ENCODE results near the gene RPN2.

RPN2 gene

GRCh38 chr20:37228082-37228481, 49.0 kb downstream of the RPN2 start:
- Histone ChIP-seq H3K4me1 (ENCODE audit: control insufficient read depth in 5 of 5, insufficient read depth in 5 of 5, low read length in 5 of 5) (peaks cover 3 to 23% (median 16%) of the 10 kb centered on the region in 5 donors), H3K9me3 (ENCODE audit: control insufficient read depth in 5 of 5, low read length in 5 of 5) (no peaks in the 10 kb centered on the region), H3K9ac (ENCODE audit: low read length in 5 of 5) (no peak overlapping the region), H3K27me3 (ENCODE audit: control insufficient read depth in 5 of 5, insufficient read depth in 4 of 5, low read length in 5 of 5) (no peaks in the 10 kb centered on the region), H3K27ac (ENCODE audit: low read depth, low read length) (no peak overlapping the region), H3K36me3 (ENCODE audit: control insufficient read depth in 5 of 5, insufficient read depth in 5 of 5, low read length in 5 of 5) (peaks cover 29 to 99% (median 94%) of the 10 kb centered on the region in 5 donors), H3K4me3 (ENCODE audit: low read depth in 1 of 5, low read length in 5 of 5) (no peak overlapping the region)

- Histone ChIP-seq H3K4me3 (ENCODE audit: low read depth in 1 of 5, low read length in 5 of 5) (no peak overlapping the region), H3K27ac (ENCODE audit: low read depth, low read length) (no peak overlapping the region), H3K36me3 (ENCODE audit: control insufficient read depth in 5 of 5, insufficient read depth in 5 of 5, low read length in 5 of 5) (peaks cover 30 to 100% (median 94%) of the 10 kb centered on the region in 5 donors)
Observed at GRCh38 chr20:37228656-37229055, 49.5 kb downstream of the RPN2 start.

GRCh38 chr20:37229357-37229756, 50.2 kb downstream of the RPN2 start:
- no peak overlapping the region for H3K4me3 ChIP-seq (ENCODE audit: low read depth in 1 of 5, low read length in 5 of 5)
- H3K27me3 ChIP-seq (ENCODE audit: control insufficient read depth in 5 of 5, insufficient read depth in 4 of 5, low read length in 5 of 5) = no peaks in the 10 kb centered on the region
- no peak overlapping the region for H3K27ac ChIP-seq (ENCODE audit: low read depth, low read length)
- H3K9ac ChIP-seq (ENCODE audit: low read length in 5 of 5) = no peak overlapping the region
- H3K4me1 ChIP-seq (ENCODE audit: control insufficient read depth in 5 of 5, insufficient read depth in 5 of 5, low read length in 5 of 5) = peaks cover 3 to 23% (median 16%) of the 10 kb centered on the region in 5 donors
- no peaks in the 10 kb centered on the region for H3K9me3 ChIP-seq (ENCODE audit: control insufficient read depth in 5 of 5, low read length in 5 of 5)
- H3K36me3 ChIP-seq (ENCODE audit: control insufficient read depth in 5 of 5, insufficient read depth in 5 of 5, low read length in 5 of 5) = peaks cover 33 to 100% (median 94%) of the 10 kb centered on the region in 5 donors

More at GRCh38 chr20:37228656-37229055, 49.5 kb downstream of the RPN2 start:
- H3K9ac ChIP-seq (ENCODE audit: low read length in 5 of 5) = no peak overlapping the region
- peaks cover 3 to 23% (median 16%) of the 10 kb centered on the region in 5 donors for H3K4me1 ChIP-seq (ENCODE audit: control insufficient read depth in 5 of 5, insufficient read depth in 5 of 5, low read length in 5 of 5)
- H3K27me3 ChIP-seq (ENCODE audit: control insufficient read depth in 5 of 5, insufficient read depth in 4 of 5, low read length in 5 of 5) = no peaks in the 10 kb centered on the region
- H3K9me3 ChIP-seq (ENCODE audit: control insufficient read depth in 5 of 5, low read length in 5 of 5) = no peaks in the 10 kb centered on the region

GRCh38 chr20:37230200-37230599, 51.1 kb downstream of the RPN2 start:
- Histone ChIP-seq H3K9ac (ENCODE audit: low read length in 5 of 5) (no peak overlapping the region), H3K36me3 (ENCODE audit: control insufficient read depth in 5 of 5, insufficient read depth in 5 of 5, low read length in 5 of 5) (peaks cover 30 to 100% (median 94%) of the 10 kb centered on the region in 5 donors), H3K27ac (ENCODE audit: low read depth, low read length) (no peak overlapping the region), H3K27me3 (ENCODE audit: control insufficient read depth in 5 of 5, insufficient read depth in 4 of 5, low read length in 5 of 5) (no peaks in the 10 kb centered on the region), H3K9me3 (ENCODE audit: control insufficient read depth in 5 of 5, low read length in 5 of 5) (no peaks in the 10 kb centered on the region), H3K4me3 (ENCODE audit: low read depth in 1 of 5, low read length in 5 of 5) (no peak overlapping the region), H3K4me1 (ENCODE audit: control insufficient read depth in 5 of 5, insufficient read depth in 5 of 5, low read length in 5 of 5) (peaks cover 3 to 18% (median 15%) of the 10 kb centered on the region in 5 donors)

DNA sequence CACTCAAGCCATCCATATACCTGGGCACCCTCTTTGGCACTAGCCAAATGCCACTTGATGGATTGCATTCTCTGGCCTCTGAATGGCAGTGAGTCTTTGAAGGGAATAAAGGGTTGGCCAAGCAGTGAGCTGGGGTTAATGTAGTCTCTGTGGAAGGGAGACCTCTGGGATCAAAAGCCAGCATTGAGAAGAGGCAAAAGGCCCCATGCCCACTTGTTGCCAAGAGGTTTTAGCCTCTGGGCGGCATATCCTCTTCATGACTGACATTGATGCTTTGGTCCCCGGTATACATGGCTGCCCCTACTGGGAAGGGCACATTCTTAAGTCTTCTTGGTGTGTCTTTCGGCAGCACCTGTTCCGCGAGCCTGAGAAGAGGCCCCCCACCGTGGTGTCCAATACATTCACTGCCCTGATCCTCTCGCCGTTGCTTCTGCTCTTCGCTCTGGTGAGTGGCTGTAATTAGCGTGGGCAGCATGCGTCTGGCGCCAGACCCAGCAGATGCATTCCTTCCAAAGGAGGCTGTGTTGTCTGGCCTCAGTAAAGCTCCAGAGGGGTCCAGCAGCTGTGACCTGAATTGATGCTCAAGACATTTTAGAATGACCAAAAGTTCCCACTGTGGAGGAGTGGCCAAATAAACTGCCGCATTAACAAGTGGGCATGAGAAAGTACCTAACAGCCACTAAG, 53.0 kb downstream of the RPN2 start:
- Histone ChIP-seq H3K27me3 (ENCODE audit: control insufficient read depth in 5 of 5, insufficient read depth in 4 of 5, low read length in 5 of 5) (no peaks in the 10 kb centered on the region), H3K9me3 (ENCODE audit: control insufficient read depth in 5 of 5, low read length in 5 of 5) (no peaks in the 10 kb centered on the region), H3K4me3 (ENCODE audit: low read depth in 1 of 5, low read length in 5 of 5) (no peak overlapping the region), H3K4me1 (ENCODE audit: control insufficient read depth in 5 of 5, insufficient read depth in 5 of 5, low read length in 5 of 5) (peaks cover 0 to 12% (median 8%) of the 10 kb centered on the region in 5 donors), H3K27ac (ENCODE audit: low read depth, low read length) (no peak overlapping the region), H3K9ac (ENCODE audit: low read length in 5 of 5) (no peak overlapping the region), H3K36me3 (ENCODE audit: control insufficient read depth in 5 of 5, insufficient read depth in 5 of 5, low read length in 5 of 5) (peaks cover 29 to 99% (median 93%) of the 10 kb centered on the region in 5 donors)

- no peak overlapping the region for H3K27ac ChIP-seq (ENCODE audit: low read depth, low read length)
- H3K9me3 ChIP-seq (ENCODE audit: control insufficient read depth in 5 of 5, low read length in 5 of 5) = no peaks in the 10 kb centered on the region
- peaks cover 32 to 99% (median 92%) of the 10 kb centered on the region in 5 donors for H3K36me3 ChIP-seq (ENCODE audit: control insufficient read depth in 5 of 5, insufficient read depth in 5 of 5, low read length in 5 of 5)
Observed at GRCh38 chr20:37233548-37234253, 54.6 kb downstream of the RPN2 start.

GRCh38 chr20:37234254-37234581, 55.1 kb downstream of the RPN2 start:
- no peaks in the 10 kb centered on the region for H3K4me1 ChIP-seq (ENCODE audit: control insufficient read depth in 5 of 5, insufficient read depth in 5 of 5, low read length in 5 of 5)
- no peak overlapping the region for H3K9ac ChIP-seq (ENCODE audit: low read length in 5 of 5)
- H3K27me3 ChIP-seq (ENCODE audit: control insufficient read depth in 5 of 5, insufficient read depth in 4 of 5, low read length in 5 of 5) = no peaks in the 10 kb centered on the region
- H3K27ac ChIP-seq (ENCODE audit: low read depth, low read length) = no peak overlapping the region
- H3K9me3 ChIP-seq (ENCODE audit: control insufficient read depth in 5 of 5, low read length in 5 of 5) = no peaks in the 10 kb centered on the region
- no peak overlapping the region for H3K4me3 ChIP-seq (ENCODE audit: low read depth in 1 of 5, low read length in 5 of 5)
- H3K36me3 ChIP-seq (ENCODE audit: control insufficient read depth in 5 of 5, insufficient read depth in 5 of 5, low read length in 5 of 5) = peaks cover 35 to 99% (median 92%) of the 10 kb centered on the region in 5 donors

More at GRCh38 chr20:37233548-37234253, 54.6 kb downstream of the RPN2 start:
- H3K4me1 ChIP-seq (ENCODE audit: control insufficient read depth in 5 of 5, insufficient read depth in 5 of 5, low read length in 5 of 5) = no peaks in the 10 kb centered on the region
- no peaks in the 10 kb centered on the region for H3K27me3 ChIP-seq (ENCODE audit: control insufficient read depth in 5 of 5, insufficient read depth in 4 of 5, low read length in 5 of 5)
- no peak overlapping the region for H3K9ac ChIP-seq (ENCODE audit: low read length in 5 of 5)
- H3K4me3 ChIP-seq (ENCODE audit: low read depth in 1 of 5, low read length in 5 of 5) = no peak overlapping the region

GRCh38 chr20:37235065-37235464, 55.9 kb downstream of the RPN2 start:
- no peak overlapping the region for H3K4me3 ChIP-seq (ENCODE audit: low read depth in 1 of 5, low read length in 5 of 5)
- H3K27ac ChIP-seq (ENCODE audit: low read depth, low read length) = no peak overlapping the region
- H3K4me1 ChIP-seq (ENCODE audit: control insufficient read depth in 5 of 5, insufficient read depth in 5 of 5, low read length in 5 of 5) = no peaks in the 10 kb centered on the region
- peaks cover 31 to 99% (median 91%) of the 10 kb centered on the region in 5 donors for H3K36me3 ChIP-seq (ENCODE audit: control insufficient read depth in 5 of 5, insufficient read depth in 5 of 5, low read length in 5 of 5)
- H3K9me3 ChIP-seq (ENCODE audit: control insufficient read depth in 5 of 5, low read length in 5 of 5) = no peaks in the 10 kb centered on the region
- no peaks in the 10 kb centered on the region for H3K27me3 ChIP-seq (ENCODE audit: control insufficient read depth in 5 of 5, insufficient read depth in 4 of 5, low read length in 5 of 5)
- no peak overlapping the region for H3K9ac ChIP-seq (ENCODE audit: low read length in 5 of 5)

DNA sequence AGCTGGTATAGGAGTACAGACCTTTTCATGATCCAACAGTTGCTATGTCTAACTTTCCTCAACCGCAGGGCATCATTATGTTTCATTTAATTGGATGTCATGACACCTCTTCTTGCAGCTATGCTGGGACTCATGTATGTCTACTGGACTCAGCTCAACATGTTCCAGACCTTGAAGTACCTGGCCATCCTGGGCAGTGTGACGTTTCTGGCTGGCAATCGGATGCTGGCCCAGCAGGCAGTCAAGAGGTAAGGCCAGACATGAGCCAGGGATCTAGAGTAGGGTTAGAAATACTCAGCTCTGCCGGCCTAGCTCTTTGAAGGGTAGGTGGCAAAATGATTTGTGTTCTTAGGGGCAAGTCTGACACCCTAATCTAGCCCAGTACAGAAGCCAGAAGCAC, 57.3 kb downstream of the RPN2 start:
- Histone ChIP-seq H3K27me3 (ENCODE audit: control insufficient read depth in 5 of 5, insufficient read depth in 4 of 5, low read length in 5 of 5) (no peaks in the 10 kb centered on the region), H3K9me3 (ENCODE audit: control insufficient read depth in 5 of 5, low read length in 5 of 5) (no peaks in the 10 kb centered on the region), H3K4me3 (ENCODE audit: low read depth in 1 of 5, low read length in 5 of 5) (no peak overlapping the region), H3K4me1 (ENCODE audit: control insufficient read depth in 5 of 5, insufficient read depth in 5 of 5, low read length in 5 of 5) (no peaks in the 10 kb centered on the region), H3K27ac (ENCODE audit: low read depth, low read length) (no peak overlapping the region), H3K36me3 (ENCODE audit: control insufficient read depth in 5 of 5, insufficient read depth in 5 of 5, low read length in 5 of 5) (peaks cover 30 to 99% (median 91%) of the 10 kb centered on the region in 5 donors), H3K9ac (ENCODE audit: low read length in 5 of 5) (no peak overlapping the region)

- Histone ChIP-seq H3K27me3 (ENCODE audit: control insufficient read depth in 5 of 5, insufficient read depth in 4 of 5, low read length in 5 of 5) (no peaks in the 10 kb centered on the region), H3K4me3 (ENCODE audit: low read depth in 1 of 5, low read length in 5 of 5) (no peak overlapping the region), H3K9me3 (ENCODE audit: control insufficient read depth in 5 of 5, low read length in 5 of 5) (no peaks in the 10 kb centered on the region), H3K9ac (ENCODE audit: low read length in 5 of 5) (no peak overlapping the region), H3K36me3 (ENCODE audit: control insufficient read depth in 5 of 5, insufficient read depth in 5 of 5, low read length in 5 of 5) (peaks cover 28 to 99% (median 89%) of the 10 kb centered on the region in 5 donors), H3K27ac (ENCODE audit: low read depth, low read length) (no peak overlapping the region), H3K4me1 (ENCODE audit: control insufficient read depth in 5 of 5, insufficient read depth in 5 of 5, low read length in 5 of 5) (no peaks in the 10 kb centered on the region)
Observed at GRCh38 chr20:37237656-37238055, 58.5 kb downstream of the RPN2 start.
